Mucosa of rectum (tissue), 2 donors: Measurements from ENCODE around the gene NSF.
"Not testable (repeated sequence)": the region's sequence is repeated elsewhere in the genome, so short reads cannot be mapped to it uniquely, and the experiment has no call there.

Source experiments
- H3K27ac ChIP-seq, 2 donors: one replicate each; pipeline ENCODE4 v1.7.0; 2013; ENCODE audit warnings: inconsistent platforms in 2 of 2, low read depth in 2 of 2, low read length in 2 of 2
- H3K27me3 ChIP-seq, 2 donors: one replicate each; pipeline ENCODE4 v1.7.0; 2013; ENCODE audit warnings: low read length in 2 of 2; ENCODE audit not compliant: control insufficient read depth in 2 of 2, insufficient read depth in 2 of 2
- H3K36me3 ChIP-seq, 2 donors: one replicate each; pipeline ENCODE4 v1.7.0; 2013; ENCODE audit warnings: low read length in 2 of 2; ENCODE audit not compliant: control insufficient read depth in 2 of 2, insufficient read depth in 2 of 2
- H3K4me1 ChIP-seq, 2 donors: one replicate each; pipeline ENCODE4 v1.7.0; 2013; ENCODE audit warnings: low read length in 2 of 2, mild to moderate bottlenecking in 1 of 2; ENCODE audit not compliant: control insufficient read depth in 2 of 2, insufficient read depth in 2 of 2
- H3K4me3 ChIP-seq, 2 donors: one replicate each; pipeline ENCODE4 v1.7.0; 2013; ENCODE audit warnings: low read length in 2 of 2
- H3K9ac ChIP-seq, 2 donors: one replicate each; pipeline ENCODE4 v1.7.0; 2013; ENCODE audit warnings: low read length in 2 of 2, low read depth in 1 of 2, mild to moderate bottlenecking in 1 of 2
- H3K9me3 ChIP-seq, 2 donors: one replicate each; pipeline ENCODE4 v1.7.0; 2013; ENCODE audit warnings: low read length in 2 of 2; ENCODE audit not compliant: control insufficient read depth in 2 of 2
- donor health status: healthy.
- donor health status: Normal muscosa, but diverticular disease.

The NSF gene

DNA sequence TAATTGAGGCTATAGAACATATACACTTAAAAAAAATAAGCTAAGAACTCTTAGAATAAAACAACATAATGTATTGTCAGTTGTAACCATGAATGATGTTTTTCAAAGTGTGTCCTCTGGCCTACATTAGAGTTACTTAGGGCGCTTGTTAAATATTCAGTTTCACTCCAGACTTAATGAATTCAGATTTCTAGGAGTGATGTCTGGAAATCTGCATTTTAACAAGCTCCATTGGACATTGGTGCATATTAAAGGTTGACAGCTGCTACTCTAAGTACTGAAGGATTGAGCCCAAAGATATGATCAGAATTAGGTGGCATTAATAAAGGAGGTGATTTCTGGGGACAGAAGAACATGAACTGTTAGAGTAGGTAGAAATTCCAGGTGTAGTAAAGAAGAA is 72.7 kb downstream of the NSF start:
- not testable (repeated sequence) for H3K9ac ChIP-seq, H3K4me1 ChIP-seq, H3K27me3 ChIP-seq, H3K4me3 ChIP-seq, H3K27ac ChIP-seq, H3K9me3 ChIP-seq, H3K36me3 ChIP-seq

DNA sequence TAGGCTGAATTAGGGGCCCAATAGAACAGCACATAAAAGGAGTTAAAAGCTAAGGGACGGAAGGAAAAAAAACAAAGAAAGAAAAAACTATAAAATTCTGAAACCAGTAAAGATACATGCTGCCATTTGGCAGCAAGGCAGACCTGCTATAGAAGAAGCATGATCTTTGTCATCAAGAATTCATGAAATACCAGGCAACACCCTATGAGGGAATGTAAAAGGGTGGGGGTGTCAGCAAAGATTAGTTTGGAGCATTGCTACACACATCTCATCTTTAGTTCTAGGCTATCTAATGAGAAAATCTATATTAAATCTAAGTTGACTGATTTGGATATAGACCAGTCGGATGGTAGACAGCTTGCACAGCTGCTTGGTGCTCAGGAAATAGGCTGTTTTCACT is 73.1 kb downstream of the NSF start:
- not testable (repeated sequence) for H3K9me3 ChIP-seq, H3K27me3 ChIP-seq, H3K9ac ChIP-seq, H3K36me3 ChIP-seq, H3K4me1 ChIP-seq, H3K27ac ChIP-seq, H3K4me3 ChIP-seq

DNA sequence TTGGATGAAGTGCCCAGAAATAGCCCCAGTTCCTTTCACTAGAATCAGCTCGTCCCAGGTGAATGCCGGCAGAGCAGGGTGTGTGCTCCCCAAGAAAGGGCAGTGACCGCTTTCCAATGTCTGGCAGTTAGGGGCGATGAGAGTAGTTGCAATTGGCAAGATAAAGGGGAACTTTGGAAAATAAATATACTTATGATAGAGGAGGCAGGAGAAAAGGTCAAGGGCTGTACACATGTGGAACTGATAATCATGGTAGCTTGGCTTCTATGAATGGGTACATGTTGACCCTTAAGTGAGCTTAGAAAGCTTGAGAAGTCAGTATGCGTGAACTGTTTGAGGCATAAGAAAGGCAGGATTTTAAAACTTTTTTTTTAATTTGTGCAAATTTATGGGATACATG is 75.5 kb downstream of the NSF start:
- H3K4me1 ChIP-seq, H3K27ac ChIP-seq, H3K27me3 ChIP-seq, H3K9me3 ChIP-seq, H3K4me3 ChIP-seq, H3K9ac ChIP-seq, H3K36me3 ChIP-seq: not testable (repeated sequence)

- H3K4me1 ChIP-seq, H3K27me3 ChIP-seq, H3K4me3 ChIP-seq, H3K27ac ChIP-seq, H3K9ac ChIP-seq, H3K9me3 ChIP-seq, H3K36me3 ChIP-seq: not testable (repeated sequence)
Measured at GRCh38 chr17:46670789-46671188, 80.3 kb downstream of the NSF start.

- not testable (repeated sequence) for H3K27me3 ChIP-seq, H3K27ac ChIP-seq, H3K36me3 ChIP-seq, H3K9me3 ChIP-seq, H3K4me1 ChIP-seq, H3K9ac ChIP-seq, H3K4me3 ChIP-seq
Measured at GRCh38 chr17:46672777-46673176, 82.3 kb downstream of the NSF start.

DNA sequence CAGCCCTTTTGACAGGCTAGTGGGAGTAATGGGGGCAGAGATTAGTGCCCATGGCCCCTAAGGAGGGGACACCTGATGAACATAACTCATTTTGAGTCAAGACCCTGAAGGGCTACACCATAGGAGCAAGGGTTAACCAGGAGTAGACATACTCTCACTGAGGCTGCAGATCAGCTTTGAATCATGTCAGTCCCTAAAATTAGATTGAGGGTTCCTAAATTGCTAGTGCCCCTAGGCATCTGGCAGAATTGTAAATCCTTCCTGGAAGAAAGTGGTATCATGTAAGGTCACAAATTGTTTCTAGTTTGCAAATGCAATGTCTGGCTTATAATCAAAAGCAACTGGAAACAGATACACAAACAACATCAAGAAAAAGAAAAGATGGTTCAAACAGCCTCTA is 87.3 kb downstream of the NSF start:
- not testable (repeated sequence) for H3K4me3 ChIP-seq, H3K9me3 ChIP-seq, H3K36me3 ChIP-seq, H3K9ac ChIP-seq, H3K27me3 ChIP-seq, H3K27ac ChIP-seq, H3K4me1 ChIP-seq

DNA sequence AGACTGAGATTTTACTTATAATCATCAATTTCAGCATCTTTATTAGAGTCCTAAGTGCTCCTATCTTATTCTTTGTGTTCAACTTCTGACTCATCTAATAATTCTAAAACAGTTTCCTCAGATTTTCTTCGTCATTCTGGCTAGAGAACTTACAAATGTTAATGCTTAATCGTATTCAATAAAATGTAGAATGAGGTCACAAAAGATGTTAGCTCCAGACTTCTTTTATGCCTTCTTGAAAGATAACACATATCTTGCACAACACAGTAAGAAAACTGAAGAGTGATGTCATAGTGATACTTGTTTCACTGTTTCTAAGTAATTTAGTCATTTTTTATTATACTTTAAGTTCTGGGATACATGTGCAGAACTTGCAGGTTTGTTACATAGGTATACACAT is 93.2 kb downstream of the NSF start:
- H3K27me3 ChIP-seq, H3K9me3 ChIP-seq, H3K4me1 ChIP-seq, H3K36me3 ChIP-seq, H3K9ac ChIP-seq, H3K27ac ChIP-seq, H3K4me3 ChIP-seq: not testable (repeated sequence)

GRCh38 chr17:46685284-46685683 is 94.8 kb downstream of the NSF start:
- not testable (repeated sequence) for H3K36me3 ChIP-seq, H3K4me3 ChIP-seq, H3K9ac ChIP-seq, H3K4me1 ChIP-seq, H3K27me3 ChIP-seq, H3K27ac ChIP-seq, H3K9me3 ChIP-seq

DNA sequence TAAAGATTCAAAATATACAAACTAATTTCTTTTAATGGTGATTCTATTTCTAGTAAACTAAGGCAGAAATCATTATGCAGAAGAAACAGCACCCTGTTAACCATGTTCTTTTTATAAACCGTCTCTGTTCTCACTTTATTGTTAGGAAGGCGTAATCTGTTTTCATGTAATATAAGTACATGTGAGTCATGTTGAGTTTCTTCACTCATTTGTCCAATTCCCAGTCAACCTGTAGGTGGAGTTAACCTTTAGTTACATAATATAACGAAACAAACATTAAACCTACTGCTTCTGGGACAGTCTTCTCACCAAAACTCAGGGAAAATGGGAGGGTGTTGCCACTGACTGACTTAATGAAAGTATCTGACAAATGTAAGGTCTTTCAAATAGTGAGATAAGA is 101.7 kb downstream of the NSF start:
- not testable (repeated sequence) for H3K9ac ChIP-seq, H3K27ac ChIP-seq, H3K27me3 ChIP-seq, H3K9me3 ChIP-seq, H3K4me1 ChIP-seq, H3K36me3 ChIP-seq, H3K4me3 ChIP-seq

DNA sequence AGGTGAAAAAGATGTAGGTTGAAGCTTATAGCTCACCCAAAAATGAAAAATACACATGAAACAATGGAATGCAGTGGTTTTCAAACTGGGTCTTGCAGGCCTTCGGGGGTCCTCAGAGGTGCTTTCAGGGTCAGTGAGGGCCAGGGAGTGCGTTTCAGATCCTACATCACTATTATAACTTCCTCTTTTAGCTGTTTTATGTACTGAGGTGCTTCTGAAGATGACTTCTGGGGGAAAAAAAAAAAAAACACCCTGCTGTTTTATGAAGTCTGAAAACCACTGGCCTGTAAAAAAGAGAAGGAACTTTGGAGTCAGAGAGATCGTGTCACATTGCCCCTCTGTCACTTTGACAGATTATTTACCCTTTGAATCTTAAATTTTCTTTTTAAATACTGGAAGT is 102.8 kb downstream of the NSF start:
- not testable (repeated sequence) for H3K4me1 ChIP-seq, H3K9me3 ChIP-seq, H3K27ac ChIP-seq, H3K27me3 ChIP-seq, H3K4me3 ChIP-seq, H3K36me3 ChIP-seq, H3K9ac ChIP-seq

- H3K9ac ChIP-seq, H3K4me3 ChIP-seq, H3K36me3 ChIP-seq, H3K27ac ChIP-seq, H3K9me3 ChIP-seq, H3K4me1 ChIP-seq, H3K27me3 ChIP-seq: not testable (repeated sequence)
Measured at GRCh38 chr17:46696522-46696921, 106.1 kb downstream of the NSF start.
